Prostate gland (tissue), 2 donors: Measurements from ENCODE around the gene GNAS. TPM values are rescaled to one million over a fixed set of nuclear protein-coding genes. Genes with fewer than 3 reads are reported as not detected.

Source experiments
- DNase-seq: peaks from one replicate; pipeline ENCODE4 v3.0.0-alpha.2; 2019; ENCODE audit warnings: low spot score
- H3K27ac ChIP-seq, 2 donors: fragments of 200-600 bp; sonication (generic); 2 replicates each; pipeline ENCODE4 v1.5.1; 2017 to 2019
- H3K27me3 ChIP-seq: fragments of 200-600 bp; sonication (generic); replicated peaks from 2 replicates; pipeline ENCODE4 v1.5.1; 2019; ENCODE audit not compliant: insufficient read depth
- H3K36me3 ChIP-seq, 2 donors: fragments of 200-600 bp; sonication (generic); 1 replicate in 1 of 2; 2 replicates in 1 of 2; pipeline versions ENCODE4 v1.5.1 to v1.8.1; 2017 to 2019
- H3K4me1 ChIP-seq: fragments of 200-600 bp; sonication (generic); replicated peaks from 2 replicates; pipeline ENCODE4 v1.5.1; 2019
- H3K4me3 ChIP-seq, 2 donors: fragments of 200-600 bp; sonication (generic); 2 replicates each; pipeline ENCODE4 v1.5.1; 2017 to 2019
- H3K9me3 ChIP-seq: fragments of 200-600 bp; sonication (generic); 2 replicates; pipeline ENCODE4 v1.5.1; 2017
- CTCF ChIP-seq, 4 experiments: fragments of 200-600 bp in 2 of 4; fragments of 450-650 bp in 2 of 4; sonication (generic) in 2 of 4; IDR thresholded peaks; 1 replicate in 3 of 4; 2 replicates in 1 of 4; pipeline ENCODE4 v1.5.1; 2016 to 2019; ENCODE audit warnings: antibody characterized with exemption in 4 of 4, mild to moderate bottlenecking in 2 of 4, moderate library complexity in 2 of 4
- POLR2A ChIP-seq: fragments of 450-650 bp; IDR thresholded peaks from one replicate; pipeline ENCODE4 v1.6.1; 2016; ENCODE audit warnings: antibody characterized with exemption, mild to moderate bottlenecking
- POLR2AphosphoS5 ChIP-seq: sonication (generic); formaldehyde crosslinking; IDR thresholded peaks from one replicate; pipeline ENCODE4 v1.6.1; 2017; ENCODE audit warnings: antibody characterized with exemption
- WGBS: methylation state at CpG from one replicate; pipeline ENCODE4 v1.1.5; 2018; 5-methylcytosine and 5-hydroxymethylcytosine counted together
- intact Hi-C: fragments of 100-400 bp; cut with DNase I; formaldehyde crosslinking; loops from one replicate; pipeline ENCODE4 v1.14.2; 2022
- total RNA-seq, 2 donors: library from RNA; depleted of rRNA; stranded (reverse); fragments of >200 nt; gene quantifications; one replicate each; pipeline ENCODE4 v1.1.0, GENCODE V29; 2016

GNAS gene
- total RNA-seq, 2 donors from 2014 or later, result 644 to 900 TPM

- H3K27ac ChIP-seq, result no peak overlapping the region
- H3K9me3 ChIP-seq, result no peaks in the 10 kb centered on the region
- H3K27me3 ChIP-seq, result no peaks in the 10 kb centered on the region
- H3K36me3 ChIP-seq, result no peaks in the 10 kb centered on the region
- WGBS, result 18% methylated on average over 5 of the region's 5 CpGs
- H3K4me1 ChIP-seq, result peaks cover 15% of the 10 kb centered on the region
- H3K4me3 ChIP-seq, result no peak overlapping the region
- no peak for TF ChIP-seq POLR2A
- TF ChIP-seq CTCF (IDR thresholded peaks at IDR 0.05), result no peak
- no peak for TF ChIP-seq POLR2AphosphoS5
- intact Hi-C loops, result loop anchor here (5.0 kb wide), 1 partner anchor 137 kb away; the partner anchor contains the start of gene ATP5F1E
- DNase-seq, result no peak
These were observed 42.3 kb downstream of the GNAS start for GRCh38 chr20:58894652-58895447.

- no peak for DNase-seq
- Histone ChIP-seq H3K4me1 (peaks cover 15% of the 10 kb centered on the region), H3K27ac (peak overlapping the region in 1 of 2 donors; percentile 28), H3K27me3 (no peaks in the 10 kb centered on the region), H3K36me3 (no peaks in the 10 kb centered on the region), H3K4me3 (no peak overlapping the region), H3K9me3 (no peaks in the 10 kb centered on the region)
- no peak for TF ChIP-seq POLR2AphosphoS5
- no peak for TF ChIP-seq POLR2A
- TF ChIP-seq CTCF (IDR thresholded peaks at IDR 0.05), result no peak
- WGBS, result 32% methylated on average over 13 of the region's 13 CpGs
- intact Hi-C loops, result no loop called here
These were observed 43.1 kb downstream of the GNAS start for GRCh38 chr20:58895448-58896180.

GRCh38 chr20:58896820-58897219 lies 44.3 kb downstream of the GNAS start:
- no peak overlapping the region for H3K4me3 ChIP-seq
- H3K4me1 ChIP-seq, result peaks cover 15% of the 10 kb centered on the region
- TF ChIP-seq POLR2A (no peak), CTCF (IDR thresholded peaks at IDR 0.05) (no peak), POLR2AphosphoS5 (no peak)
- DNase-seq, result no peak
- intact Hi-C loops, result no loop called here
- H3K36me3 ChIP-seq, result no peaks in the 10 kb centered on the region
- H3K27ac ChIP-seq, result no peak overlapping the region
- H3K9me3 ChIP-seq, result no peaks in the 10 kb centered on the region
- WGBS, result 53% methylated on average over 3 of the region's 3 CpGs
- no peaks in the 10 kb centered on the region for H3K27me3 ChIP-seq

GRCh38 chr20:58897488-58897887 lies 45.0 kb downstream of the GNAS start:
- 46% methylated on average over 4 of the region's 4 CpGs for WGBS
- intact Hi-C loops, result no loop called here
- Histone ChIP-seq H3K27me3 (no peaks in the 10 kb centered on the region), H3K27ac (no peak overlapping the region), H3K36me3 (no peaks in the 10 kb centered on the region), H3K9me3 (no peaks in the 10 kb centered on the region), H3K4me1 (peaks cover 15% of the 10 kb centered on the region), H3K4me3 (no peak overlapping the region)
- TF ChIP-seq CTCF (IDR thresholded peaks at IDR 0.05), result no peak
- no peak for DNase-seq
